Left cardiac atrium (tissue), 4 donors: ENCODE measurements around the gene SORCS2. TPM values are rescaled to one million over a fixed set of nuclear protein-coding genes. Genes with fewer than 3 reads are reported as not detected.

Experiments used
- ATAC-seq, 2 donors: fragments of 200-7000 bp; cut with Tn5 transposase; one replicate each; pipeline ENCODE4 v1.9.1; 2020; ENCODE audit warnings: mild to moderate bottlenecking in 2 of 2, moderate library complexity in 2 of 2
- DNase-seq: peaks from one replicate; pipeline ENCODE4 v3.0.0-alpha.2; 2020
- intact Hi-C, 2 donors: fragments of 100-400 bp; cut with DNase I; formaldehyde crosslinking; loops; one replicate each; pipeline versions ENCODE4 v1.14.1 to v1.15.1; 2022 to 2023
- total RNA-seq, 2 donors: library from RNA; stranded (reverse); fragmentation: NEBNext Ultra II Directional; extraction: Animal tissue kit (Norgen Biotek cat#: 25700); gene quantifications; one replicate each; pipeline ENCODE4 v1.2.1, GENCODE V29; 2021
- donor health status: DM: no; HTN: yes; CAD: no.
- donor health status: DM: no; HTN: yes; CAD: no; lungs with severe emphysema.
- donor health status: DM: yes; HTN: yes; CAD: no.
- donor health status: Dilated cardiomyopathy.

Gene SORCS2
- total RNA-seq, 2 donors from 2014 or later = 2.4 to 2.6 TPM

DNA sequence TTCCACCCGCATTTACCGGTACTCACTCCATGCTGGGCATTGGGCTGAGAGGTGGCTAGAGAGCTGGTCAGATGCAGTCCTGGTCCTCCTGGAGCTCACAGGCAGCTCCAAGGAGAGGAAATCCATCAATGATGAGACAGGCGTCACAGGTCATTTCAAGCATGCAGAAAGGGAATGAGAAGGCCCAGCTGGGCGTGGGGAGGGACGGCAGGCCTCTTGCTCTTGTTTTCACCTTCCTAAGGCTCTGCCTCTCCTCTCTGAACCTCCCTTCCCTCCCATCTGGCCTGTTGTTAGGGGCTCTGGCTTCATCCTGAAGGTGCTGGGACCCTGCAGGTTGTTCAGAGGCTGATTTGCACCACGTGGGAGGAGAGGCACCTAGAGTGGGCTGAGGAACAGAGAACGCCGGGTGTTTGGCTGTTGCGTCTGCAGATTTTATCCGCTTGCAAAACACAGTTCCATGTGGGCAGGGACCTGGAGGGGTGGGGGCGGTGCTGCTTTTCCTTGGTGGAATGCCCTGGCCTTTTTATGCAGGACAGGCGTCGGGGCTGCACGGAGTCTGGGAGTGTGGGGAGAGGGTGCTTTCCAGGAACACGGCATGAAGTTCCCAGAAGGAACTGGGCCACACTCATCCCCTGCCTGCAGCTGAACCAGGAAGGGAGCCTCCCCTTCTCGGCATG lies 323.9 kb downstream of the SORCS2 start:
- intact Hi-C loops = no loop called here
- no peak for ATAC-seq
- DNase-seq = no peak

- DNase-seq (peak; percentile 44), ATAC-seq (peak; percentile 68 to 85)
- intact Hi-C loops = no loop called here
Observed at GRCh38 chr4:7516773-7517144, 324.4 kb downstream of the SORCS2 start.

DNA sequence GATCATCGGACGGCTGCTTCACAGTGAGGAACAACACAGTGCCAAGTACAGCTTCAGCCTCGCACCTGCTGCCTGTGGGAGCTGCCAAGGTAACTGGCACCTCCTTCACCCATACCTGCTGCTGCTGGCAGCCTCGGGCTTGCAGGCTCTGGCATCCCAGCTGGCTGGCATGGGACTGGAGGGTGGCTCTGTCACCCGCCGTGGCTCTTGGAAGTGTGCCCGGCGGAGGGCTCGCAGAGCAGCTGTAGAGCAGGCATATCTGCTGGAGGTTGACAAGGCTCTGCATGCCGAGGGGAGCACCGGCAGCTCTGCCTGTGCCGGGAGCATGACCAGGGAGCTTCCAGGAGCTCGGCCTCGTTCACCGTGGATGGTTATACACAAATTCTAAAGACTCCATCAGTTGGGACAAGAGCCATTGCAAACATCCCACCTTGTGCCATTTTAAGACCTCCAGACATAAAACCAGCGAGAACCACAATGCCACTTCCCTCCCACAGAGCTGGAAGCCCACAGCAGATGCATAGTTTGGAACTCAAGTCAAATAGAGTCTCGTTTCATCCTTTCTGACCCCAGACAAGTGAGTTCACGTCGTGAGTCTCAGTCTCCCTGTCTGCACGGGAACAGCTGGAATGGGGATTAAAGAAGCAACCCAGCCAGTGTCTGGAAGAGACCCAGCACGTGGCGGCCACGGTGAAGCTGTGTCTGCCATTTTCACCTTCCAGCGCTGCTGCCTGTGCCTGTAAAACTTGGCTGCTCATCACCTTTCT lies 326.7 kb downstream of the SORCS2 start:
- intact Hi-C loops = no loop called here
- DNase-seq (peak; percentile 44), ATAC-seq (peak; percentile 56 to 74)

GRCh38 chr4:7519638-7520376 lies 327.5 kb downstream of the SORCS2 start:
- DNase-seq = no peak
- intact Hi-C loops = no loop called here
- ATAC-seq = no peak

GRCh38 chr4:7521666-7522065 lies 329.3 kb downstream of the SORCS2 start:
- ATAC-seq = no peak
- no peak for DNase-seq
- intact Hi-C loops = no loop called here

GRCh38 chr4:7522452-7523220 lies 330.3 kb downstream of the SORCS2 start:
- DNase-seq = no peak
- intact Hi-C loops = no loop called here
- no peak for ATAC-seq

DNA sequence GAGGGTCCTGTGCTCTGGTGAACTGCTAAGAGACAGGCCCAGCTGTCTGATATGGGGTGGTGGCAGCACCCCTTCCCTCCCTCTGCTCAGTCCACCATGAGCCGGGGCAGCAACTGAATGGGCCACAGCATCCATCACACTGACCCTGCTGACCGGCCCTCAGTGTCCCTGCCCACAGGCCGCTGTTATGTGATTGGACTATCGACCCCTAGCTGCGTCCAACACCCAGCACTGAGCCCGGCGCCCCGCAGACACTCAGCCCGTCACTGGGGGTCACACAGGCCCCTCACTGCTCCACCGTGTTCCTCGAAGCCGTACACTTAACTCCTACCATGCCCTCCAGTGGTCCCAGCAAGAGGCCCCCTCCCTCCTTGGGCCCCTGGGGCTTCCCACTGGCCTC lies 331.2 kb downstream of the SORCS2 start:
- no peak for DNase-seq
- intact Hi-C loops = no loop called here
- ATAC-seq = no peak

GRCh38 chr4:7524064-7524682 lies 331.8 kb downstream of the SORCS2 start:
- ATAC-seq (no peak), DNase-seq (no peak)
- intact Hi-C loops = no loop called here

GRCh38 chr4:7524843-7525242 lies 332.5 kb downstream of the SORCS2 start:
- ATAC-seq (no peak), DNase-seq (no peak)
- intact Hi-C loops = no loop called here

DNA sequence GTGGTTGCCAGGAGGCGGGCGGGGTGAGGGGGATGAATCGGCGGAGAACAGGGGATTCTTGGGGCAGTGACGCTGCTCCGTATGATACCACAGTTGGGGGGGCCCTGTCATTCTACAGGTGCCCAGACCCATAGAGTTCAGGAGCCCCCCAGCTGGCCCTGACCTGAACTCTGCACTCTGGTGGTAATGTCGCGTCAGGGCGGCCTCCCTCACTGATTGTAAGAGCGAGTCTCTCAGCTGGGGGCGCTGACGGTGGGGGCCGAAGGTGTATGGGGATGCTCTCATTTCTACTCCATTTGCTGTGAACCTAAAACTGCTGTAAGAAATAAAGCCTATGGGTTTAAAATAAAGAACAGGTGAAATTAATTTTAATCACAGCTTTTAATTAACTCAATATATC lies 334.2 kb downstream of the SORCS2 start:
- intact Hi-C loops = no loop called here
- ATAC-seq (no peak), DNase-seq (no peak)

DNA sequence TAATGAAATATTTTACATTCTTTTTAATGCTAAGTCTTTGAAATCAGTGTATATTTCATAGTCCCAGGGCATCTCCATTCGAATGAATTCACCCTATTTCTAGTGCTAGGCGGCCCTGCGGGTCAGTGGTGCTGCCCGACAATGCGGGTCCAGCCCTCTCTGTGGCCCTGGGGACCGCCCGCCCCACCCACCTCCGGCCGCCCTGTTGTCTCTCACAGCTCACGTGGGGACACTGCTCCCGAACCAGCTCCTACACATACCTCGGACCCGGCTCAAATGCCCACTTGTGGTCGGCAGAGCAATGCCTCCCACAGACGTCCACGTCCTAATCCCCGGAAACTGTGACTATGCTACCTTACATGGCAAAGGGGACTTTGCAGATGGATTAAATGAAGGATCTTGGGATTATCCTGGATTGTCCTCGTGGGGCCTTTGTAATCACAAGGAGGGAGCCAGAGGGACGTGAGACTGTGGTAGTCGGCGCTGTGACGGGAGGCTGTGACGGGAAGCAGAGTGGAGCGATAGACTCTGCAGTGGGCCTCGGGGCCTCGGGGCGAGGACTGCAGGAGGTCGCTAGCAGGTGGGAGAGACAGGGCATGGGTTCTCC lies 334.7 kb downstream of the SORCS2 start:
- DNase-seq = no peak
- no peak for ATAC-seq
- intact Hi-C loops = no loop called here

GRCh38 chr4:7529368-7530080 lies 337.2 kb downstream of the SORCS2 start:
- intact Hi-C loops = no loop called here
- ATAC-seq (no peak), DNase-seq (no peak)

GRCh38 chr4:7530082-7530481 lies 337.7 kb downstream of the SORCS2 start:
- no peak for ATAC-seq
- intact Hi-C loops = no loop called here
- no peak for DNase-seq

DNA sequence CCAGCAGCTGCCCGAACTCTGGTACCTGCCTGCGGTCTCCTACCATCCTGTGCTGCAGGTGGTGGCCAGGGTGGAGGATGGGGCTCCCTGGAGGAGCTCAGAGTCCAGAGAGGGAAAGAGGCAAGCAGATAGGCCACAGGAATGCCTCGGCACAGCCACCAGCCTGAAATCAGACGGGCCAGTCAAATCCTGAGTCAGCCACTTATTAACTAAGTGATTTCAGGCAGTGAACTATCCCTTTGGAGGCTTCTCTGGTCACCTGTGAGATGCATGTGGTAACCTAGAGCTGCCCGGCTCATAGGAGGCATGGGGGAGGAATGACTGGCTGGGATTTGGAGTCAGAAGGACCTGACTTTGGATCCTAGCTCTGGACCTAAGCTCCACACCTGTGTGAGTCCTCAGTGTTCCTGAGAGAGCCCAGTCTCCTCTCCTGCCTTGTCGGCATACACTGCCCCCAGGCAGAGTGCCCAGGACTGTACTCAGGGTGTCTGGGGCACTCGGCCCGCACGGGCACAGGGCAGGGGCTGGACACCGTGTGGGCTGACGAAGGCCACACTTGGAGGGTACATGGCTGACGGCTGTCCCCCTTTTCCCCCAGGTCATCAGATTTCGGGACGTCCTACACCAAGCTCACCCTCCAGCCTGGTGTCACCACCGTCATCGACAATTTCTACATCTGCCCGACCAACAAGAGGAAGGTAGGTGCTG lies 338.7 kb downstream of the SORCS2 start:
- ATAC-seq (no peak), DNase-seq (no peak)
- intact Hi-C loops = no loop called here

- intact Hi-C loops = no loop called here
- ATAC-seq (no peak), DNase-seq (no peak)
Observed at GRCh38 chr4:7531640-7531994, 339.3 kb downstream of the SORCS2 start.

GRCh38 chr4:7532043-7532442 lies 339.7 kb downstream of the SORCS2 start:
- ATAC-seq (no peak), DNase-seq (no peak)
- intact Hi-C loops = no loop called here

DNA sequence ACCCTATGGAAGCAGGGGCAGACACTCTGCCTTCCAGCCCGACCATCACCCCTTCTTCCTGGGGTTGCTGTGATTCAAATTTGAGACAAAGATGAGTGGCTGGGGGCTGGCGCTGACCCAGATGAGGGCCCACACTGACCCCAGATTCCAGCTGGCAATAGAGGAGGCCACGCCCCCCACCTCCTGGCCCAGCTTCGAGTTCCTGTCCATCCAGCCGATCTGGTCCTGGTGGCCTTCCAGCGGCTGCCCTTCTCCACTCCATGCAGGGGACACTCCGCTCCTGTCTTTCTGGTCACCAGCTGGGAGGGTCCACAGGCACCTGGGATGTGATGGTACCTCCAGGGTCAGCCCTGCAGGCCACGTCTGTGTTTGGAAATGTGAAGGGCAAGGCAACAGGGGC lies 340.9 kb downstream of the SORCS2 start:
- ATAC-seq = no peak
- intact Hi-C loops = no loop called here
- DNase-seq = no peak

DNA sequence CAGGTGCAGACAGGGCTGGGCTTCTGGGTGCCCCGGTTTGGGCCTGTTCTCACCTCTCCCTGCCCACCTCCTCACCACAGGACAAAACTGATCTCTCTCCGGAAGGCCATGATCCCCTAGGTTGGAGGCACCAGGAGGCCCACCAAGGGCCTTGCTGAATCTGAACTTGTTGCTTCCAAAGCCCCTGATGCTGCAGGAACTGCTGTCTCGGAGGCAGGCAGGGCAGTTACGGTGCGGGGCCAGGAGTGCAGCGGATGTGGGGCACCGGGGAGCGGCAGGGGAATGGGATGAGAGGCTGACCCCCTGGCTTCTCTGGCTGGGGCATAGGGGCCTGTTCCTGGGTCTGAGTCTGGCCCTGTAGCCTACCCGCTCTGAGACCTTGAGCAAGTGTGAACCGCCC lies 342.8 kb downstream of the SORCS2 start:
- DNase-seq (no peak), ATAC-seq (no peak)
- intact Hi-C loops = no loop called here
